Aorta (tissue), 5 donors: ENCODE results near the gene NCOA4. TPM values are rescaled to one million over a fixed set of nuclear protein-coding genes. Genes with fewer than 3 reads are reported as not detected.
"Not testable (repeated sequence)": the region's sequence is repeated elsewhere in the genome, so short reads cannot be mapped to it uniquely, and the experiment has no call there.

ENCODE experiments used
- ATAC-seq: fragments of 200-7000 bp; cut with Tn5 transposase; one replicate; pipeline ENCODE4 v1.9.1; 2022; ENCODE audit warnings: moderate library complexity; ENCODE audit not compliant: low FRiP score
- DNase-seq, 2 donors: peaks; one replicate each; pipeline ENCODE4 v3.0.0-alpha.2; 2020
- H3K27ac ChIP-seq, 2 donors: one replicate each; pipeline ENCODE4 v1.5.1; 2013; ENCODE audit warnings: low read length in 2 of 2, mild to moderate bottlenecking in 2 of 2, moderate library complexity in 2 of 2, control low read depth in 1 of 2, inconsistent platforms in 1 of 2, low read depth in 1 of 2
- H3K27me3 ChIP-seq, 2 donors: one replicate each; pipeline ENCODE4 v1.6.1; 2013; ENCODE audit warnings: control low read depth in 1 of 2, low read length in 1 of 2, mild to moderate bottlenecking in 1 of 2, moderate library complexity in 1 of 2; ENCODE audit not compliant: insufficient read depth in 2 of 2, control insufficient read depth in 1 of 2
- H3K36me3 ChIP-seq, 2 donors: one replicate each; pipeline ENCODE4 v1.6.1; 2013; ENCODE audit warnings: control low read depth in 1 of 2, low read length in 1 of 2, mild to moderate bottlenecking in 1 of 2; ENCODE audit not compliant: insufficient read depth in 2 of 2, control insufficient read depth in 1 of 2
- H3K4me1 ChIP-seq, 2 donors: one replicate each; pipeline ENCODE4 v1.6.1; 2013; ENCODE audit warnings: low read length in 2 of 2, control low read depth in 1 of 2, mild to moderate bottlenecking in 1 of 2, moderate library complexity in 1 of 2; ENCODE audit not compliant: insufficient read depth in 2 of 2, control insufficient read depth in 1 of 2
- H3K4me3 ChIP-seq, 2 donors: one replicate each; pipeline ENCODE4 v1.5.1; 2013; ENCODE audit warnings: low read length in 2 of 2, control low read depth in 1 of 2, mild to moderate bottlenecking in 1 of 2
- H3K9me3 ChIP-seq: one replicate; pipeline ENCODE4 v1.6.1; 2013; ENCODE audit warnings: mild to moderate bottlenecking, low read length; ENCODE audit not compliant: control insufficient read depth
- WGBS, 2 donors: extraction: QIAGEN DNeasy Blood & Tissue Kit; methylation state at CpG; one replicate each; pipeline ENCODE4 v1.1.7; 2013; 5-methylcytosine and 5-hydroxymethylcytosine counted together
- intact Hi-C, 2 donors: fragments of 100-400 bp; cut with DNase I; formaldehyde crosslinking; loops; one replicate each; pipeline versions ENCODE4 v1.14.2 to v1.15.0; 2022
- polyA plus RNA-seq, 2 donors: library from polyadenylated mRNA; stranded (reverse); fragments of 200-250 nt; gene quantifications; one replicate each; pipeline ENCODE4 v1.2.3, GENCODE V29; 2013
- total RNA-seq, 2 donors: library from RNA; stranded (reverse); fragmentation: NEBNext Ultra II Directional; extraction: Animal tissue kit (Norgen Biotek cat#: 25700); gene quantifications; one replicate each; pipeline ENCODE4 v1.2.1, GENCODE V29; 2021
- donor health status: healthy with polysubstance abuse.
- donor health status: Bipolar disorder and iron deficiency.
- donor health status: DM: no; HTN: no; CAD: no.
- donor health status: DM: no; HTN: no; CAD: no.
- donor health status: DM: yes; HTN: yes; CAD: no.

NCOA4 gene
- total and polyA plus RNA-seq, 4 donors: 54.3 to 120 (median 100) TPM

- intact Hi-C loops: no loop called here
- Histone ChIP-seq H3K27me3 (no peaks in the 10 kb centered on the region), H3K9me3 (no peaks in the 10 kb centered on the region), H3K27ac (no peak overlapping the region), H3K4me3 (no peak overlapping the region), H3K36me3 (peaks cover 0 to 1% of the 10 kb centered on the region in 2 donors), H3K4me1 (no peaks in the 10 kb centered on the region)
- WGBS, 2 donors: 78 to 85% methylated on average over 2 of the region's 2 CpGs
- DNase-seq: no peak
- ATAC-seq: no peak
Measured at GRCh38 chr10:46004963-46005362, 25.5 kb downstream of the NCOA4 start.

- ATAC-seq (no peak), DNase-seq (no peak)
- intact Hi-C loops: no loop called here
- no peaks in the 10 kb centered on the region for H3K27me3 ChIP-seq
- H3K4me3 ChIP-seq: no peak overlapping the region
- peaks cover 0 to 1% of the 10 kb centered on the region in 2 donors for H3K36me3 ChIP-seq
- no peak overlapping the region for H3K27ac ChIP-seq
- 80 to 83% methylated on average over 9 of the region's 9 CpGs for WGBS, 2 donors
- H3K4me1 ChIP-seq: no peaks in the 10 kb centered on the region
- H3K9me3 ChIP-seq: no peaks in the 10 kb centered on the region
Measured at GRCh38 chr10:46002916-46003693, 27.3 kb downstream of the NCOA4 start.

GRCh38 chr10:46002189-46002687, 28.2 kb downstream of the NCOA4 start:
- H3K27me3 ChIP-seq, H3K9me3 ChIP-seq, ATAC-seq, H3K36me3 ChIP-seq, intact Hi-C loops, DNase-seq, H3K4me3 ChIP-seq, H3K27ac ChIP-seq, H3K4me1 ChIP-seq: not testable (repeated sequence)
- WGBS, 2 donors: 87 to 93% methylated on average over 7 of the region's 7 CpGs

- Histone ChIP-seq H3K27me3 (no peaks in the 10 kb centered on the region), H3K4me3 (no peak overlapping the region), H3K4me1 (no peaks in the 10 kb centered on the region), H3K36me3 (peaks cover 0 to 1% of the 10 kb centered on the region in 2 donors), H3K27ac (no peak overlapping the region), H3K9me3 (no peaks in the 10 kb centered on the region)
- ATAC-seq (no peak), DNase-seq (no peak)
- 77 to 84% methylated on average over 5 of the region's 5 CpGs for WGBS, 2 donors
- intact Hi-C loops: no loop called here
Measured at GRCh38 chr10:46001187-46001756, 29.2 kb downstream of the NCOA4 start.

GRCh38 chr10:46000538-46000937, 29.9 kb downstream of the NCOA4 start:
- no peak for ATAC-seq
- Histone ChIP-seq H3K4me1 (no peaks in the 10 kb centered on the region), H3K27me3 (no peaks in the 10 kb centered on the region), H3K27ac (no peak overlapping the region), H3K9me3 (no peaks in the 10 kb centered on the region), H3K36me3 (peaks cover 0 to 1% of the 10 kb centered on the region in 2 donors), H3K4me3 (no peak overlapping the region)
- WGBS, 2 donors: 90 to 94% methylated on average over 1 of the region's 1 CpG
- DNase-seq: no peak
- intact Hi-C loops: no loop called here

- not testable (repeated sequence) for H3K36me3 ChIP-seq
Measured at GRCh38 chr10:45999955-46000354, 30.5 kb downstream of the NCOA4 start.

GRCh38 chr10:45997994-45998763, 32.2 kb downstream of the NCOA4 start:
- Histone ChIP-seq H3K27ac (no peak overlapping the region), H3K36me3 (peaks cover 0 to 1% of the 10 kb centered on the region in 2 donors), H3K9me3 (no peaks in the 10 kb centered on the region), H3K27me3 (no peaks in the 10 kb centered on the region), H3K4me1 (no peaks in the 10 kb centered on the region), H3K4me3 (no peak overlapping the region)
- 81 to 87% methylated on average over 5 of the region's 5 CpGs for WGBS, 2 donors
- DNase-seq (no peak), ATAC-seq (no peak)
- intact Hi-C loops: no loop called here

More at GRCh38 chr10:45999955-46000354, 30.5 kb downstream of the NCOA4 start:
- H3K9me3 ChIP-seq, H3K4me1 ChIP-seq, DNase-seq, H3K4me3 ChIP-seq, ATAC-seq, intact Hi-C loops, H3K27me3 ChIP-seq, H3K27ac ChIP-seq: not testable (repeated sequence)
- 95 to 97% methylated on average over 5 of the region's 5 CpGs for WGBS, 2 donors

- Histone ChIP-seq H3K27ac (no peak overlapping the region), H3K9me3 (no peaks in the 10 kb centered on the region), H3K4me1 (no peaks in the 10 kb centered on the region), H3K36me3 (peaks cover 0 to 1% of the 10 kb centered on the region in 2 donors), H3K27me3 (no peaks in the 10 kb centered on the region), H3K4me3 (no peak overlapping the region)
- DNase-seq: no peak
- intact Hi-C loops: no loop called here
- 92 to 94% methylated on average over 4 of the region's 4 CpGs for WGBS, 2 donors
- ATAC-seq: no peak
Measured at GRCh38 chr10:45997557-45997956, 32.9 kb downstream of the NCOA4 start.
